Measurements from ENCODE around the gene TRAK1. TPM values are rescaled to one million over a fixed set of nuclear protein-coding genes. Genes with fewer than 3 reads are reported as not detected.

Gene TRAK1
- total RNA-seq, 1 donor from 2014 or later = 50.7 TPM

GRCh38 chr3:42195879-42196330 is 104.7 kb downstream of the TRAK1 start:
- no peaks in the 10 kb centered on the region for H3K4me1 Mint-ChIP-seq
- DNase-seq (ENCODE audit: low spot score in 2 of 2, unreplicated experiment in 2 of 2) = no peak
- H3K27me3 Mint-ChIP-seq (ENCODE audit: low read depth) = no peaks in the 10 kb centered on the region
- H3K9me3 Mint-ChIP-seq = no peaks in the 10 kb centered on the region
- H3K27ac Mint-ChIP-seq = no peak overlapping the region
- TF ChIP-seq CTCF (IDR thresholded peaks at IDR 0.05; ENCODE audit: unreplicated experiment) = no peak
- H3K36me3 Mint-ChIP-seq = peaks cover 21% of the 10 kb centered on the region
- no peak overlapping the region for H3K4me3 Mint-ChIP-seq

GRCh38 chr3:42198709-42199108 is 107.6 kb downstream of the TRAK1 start:
- TF ChIP-seq CTCF (IDR thresholded peaks at IDR 0.05; ENCODE audit: unreplicated experiment) = no peak
- no peak for DNase-seq (ENCODE audit: low spot score in 2 of 2, unreplicated experiment in 2 of 2)
- H3K27ac Mint-ChIP-seq = no peak overlapping the region
- H3K9me3 Mint-ChIP-seq = no peaks in the 10 kb centered on the region
- no peaks in the 10 kb centered on the region for H3K27me3 Mint-ChIP-seq (ENCODE audit: low read depth)
- H3K4me3 Mint-ChIP-seq = no peak overlapping the region
- H3K36me3 Mint-ChIP-seq = peaks cover 35% of the 10 kb centered on the region
- no peaks in the 10 kb centered on the region for H3K4me1 Mint-ChIP-seq

- no peaks in the 10 kb centered on the region for H3K9me3 Mint-ChIP-seq
- no peaks in the 10 kb centered on the region for H3K27me3 Mint-ChIP-seq (ENCODE audit: low read depth)
- H3K4me3 Mint-ChIP-seq = no peak overlapping the region
- no peak overlapping the region for H3K27ac Mint-ChIP-seq
- no peaks in the 10 kb centered on the region for H3K4me1 Mint-ChIP-seq
- TF ChIP-seq CTCF (IDR thresholded peaks at IDR 0.05; ENCODE audit: unreplicated experiment) = no peak
- H3K36me3 Mint-ChIP-seq = peaks cover 47% of the 10 kb centered on the region
- DNase-seq (ENCODE audit: low spot score in 2 of 2, unreplicated experiment in 2 of 2) = no peak
Observed at GRCh38 chr3:42202217-42202865, 111.2 kb downstream of the TRAK1 start.

- no peaks in the 10 kb centered on the region for H3K4me1 Mint-ChIP-seq
- H3K27ac Mint-ChIP-seq = no peak overlapping the region
- no peak overlapping the region for H3K4me3 Mint-ChIP-seq
- DNase-seq (ENCODE audit: low spot score in 2 of 2, unreplicated experiment in 2 of 2) = no peak
- peaks cover 10% of the 10 kb centered on the region for H3K9me3 Mint-ChIP-seq
- TF ChIP-seq CTCF (IDR thresholded peaks at IDR 0.05; ENCODE audit: unreplicated experiment) = no peak
- no peaks in the 10 kb centered on the region for H3K27me3 Mint-ChIP-seq (ENCODE audit: low read depth)
- peaks cover 56% of the 10 kb centered on the region for H3K36me3 Mint-ChIP-seq
Observed at GRCh38 chr3:42204867-42205599, 113.9 kb downstream of the TRAK1 start.

GRCh38 chr3:42205800-42206514 is 114.8 kb downstream of the TRAK1 start:
- no peak for DNase-seq (ENCODE audit: low spot score in 2 of 2, unreplicated experiment in 2 of 2)
- H3K4me3 Mint-ChIP-seq = no peak overlapping the region
- H3K27ac Mint-ChIP-seq = no peak overlapping the region

More at GRCh38 chr3:42205800-42206514, 114.8 kb downstream of the TRAK1 start:
- no peak for TF ChIP-seq CTCF (IDR thresholded peaks at IDR 0.05; ENCODE audit: unreplicated experiment)
- no peaks in the 10 kb centered on the region for H3K4me1 Mint-ChIP-seq
- H3K36me3 Mint-ChIP-seq = peaks cover 56% of the 10 kb centered on the region
- H3K9me3 Mint-ChIP-seq = peaks cover 10% of the 10 kb centered on the region
- no peaks in the 10 kb centered on the region for H3K27me3 Mint-ChIP-seq (ENCODE audit: low read depth)

Data from mesothelial cell of epicardium (in vitro differentiated cells).